GM20000 (cell line): ENCODE measurements around the gene CCL3.
"Not testable (repeated sequence)": the region's sequence is repeated elsewhere in the genome, so short reads cannot be mapped to it uniquely, and the experiment has no call there.

Source experiments
- DNase-seq: peaks from one replicate; pipeline ENCODE4 v3.0.0; 2012; ENCODE audit warnings: low spot score
- TF ChIP-seq, protein P1 (sequence below): IDR thresholded peaks from 2 replicates; pipeline ENCODE4 v1.5.1; 2012; ENCODE audit warnings: mild to moderate bottlenecking, control low read depth; ENCODE audit errors: extremely low read depth, missing control alignments

CCL3 gene

GRCh38 chr17:36095992-36096391 lies 6.0 kb upstream of the CCL3 start:
- TF ChIP-seq, protein P1, sequence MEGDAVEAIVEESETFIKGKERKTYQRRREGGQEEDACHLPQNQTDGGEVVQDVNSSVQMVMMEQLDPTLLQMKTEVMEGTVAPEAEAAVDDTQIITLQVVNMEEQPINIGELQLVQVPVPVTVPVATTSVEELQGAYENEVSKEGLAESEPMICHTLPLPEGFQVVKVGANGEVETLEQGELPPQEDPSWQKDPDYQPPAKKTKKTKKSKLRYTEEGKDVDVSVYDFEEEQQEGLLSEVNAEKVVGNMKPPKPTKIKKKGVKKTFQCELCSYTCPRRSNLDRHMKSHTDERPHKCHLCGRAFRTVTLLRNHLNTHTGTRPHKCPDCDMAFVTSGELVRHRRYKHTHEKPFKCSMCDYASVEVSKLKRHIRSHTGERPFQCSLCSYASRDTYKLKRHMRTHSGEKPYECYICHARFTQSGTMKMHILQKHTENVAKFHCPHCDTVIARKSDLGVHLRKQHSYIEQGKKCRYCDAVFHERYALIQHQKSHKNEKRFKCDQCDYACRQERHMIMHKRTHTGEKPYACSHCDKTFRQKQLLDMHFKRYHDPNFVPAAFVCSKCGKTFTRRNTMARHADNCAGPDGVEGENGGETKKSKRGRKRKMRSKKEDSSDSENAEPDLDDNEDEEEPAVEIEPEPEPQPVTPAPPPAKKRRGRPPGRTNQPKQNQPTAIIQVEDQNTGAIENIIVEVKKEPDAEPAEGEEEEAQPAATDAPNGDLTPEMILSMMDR, result no peak
- no peak for DNase-seq

DNA sequence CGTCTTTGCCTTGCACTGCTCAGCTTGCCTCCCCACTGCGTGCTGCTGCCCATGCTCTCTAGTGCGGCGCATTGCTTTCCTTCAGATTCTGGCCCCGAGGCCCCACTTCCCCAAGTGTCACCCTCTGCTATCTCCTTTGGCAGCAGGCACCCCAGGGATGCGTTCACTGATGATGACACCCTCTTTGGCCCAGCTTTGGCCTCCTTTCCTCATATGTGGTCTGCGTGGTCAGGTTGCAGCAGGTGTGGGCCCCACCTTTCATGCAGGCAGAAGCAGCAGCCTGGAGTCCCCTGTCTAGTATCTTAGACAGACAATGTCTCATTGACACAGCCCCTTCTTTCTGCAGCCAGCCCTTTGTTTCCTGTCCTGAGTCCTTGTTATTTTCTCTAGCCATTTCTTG lies 4.8 kb upstream of the CCL3 start:
- no peak for DNase-seq
- TF ChIP-seq, protein P1, result no peak

GRCh38 chr17:36094232-36094631 lies 4.3 kb upstream of the CCL3 start:
- TF ChIP-seq, protein P1, result no peak
- no peak for DNase-seq

DNA sequence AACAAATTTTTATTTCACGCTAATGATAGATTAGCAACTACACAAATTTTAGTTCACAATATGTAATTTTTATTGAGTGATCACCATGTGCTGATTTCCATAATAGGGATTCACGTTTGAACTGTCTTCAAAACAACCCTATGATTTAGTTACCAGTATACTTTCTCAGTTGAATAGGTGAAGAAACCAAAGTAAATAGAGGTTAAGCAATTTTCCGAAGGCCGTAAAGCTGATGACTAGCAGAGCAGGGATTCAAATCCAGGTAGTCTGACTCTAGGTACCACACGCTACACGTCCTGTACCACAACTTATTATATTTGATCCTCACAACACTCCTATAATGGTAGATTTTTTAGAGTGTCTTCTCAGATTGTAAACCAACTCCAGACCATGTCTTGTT lies 2.8 kb upstream of the CCL3 start:
- DNase-seq, result not testable (repeated sequence)

DNA sequence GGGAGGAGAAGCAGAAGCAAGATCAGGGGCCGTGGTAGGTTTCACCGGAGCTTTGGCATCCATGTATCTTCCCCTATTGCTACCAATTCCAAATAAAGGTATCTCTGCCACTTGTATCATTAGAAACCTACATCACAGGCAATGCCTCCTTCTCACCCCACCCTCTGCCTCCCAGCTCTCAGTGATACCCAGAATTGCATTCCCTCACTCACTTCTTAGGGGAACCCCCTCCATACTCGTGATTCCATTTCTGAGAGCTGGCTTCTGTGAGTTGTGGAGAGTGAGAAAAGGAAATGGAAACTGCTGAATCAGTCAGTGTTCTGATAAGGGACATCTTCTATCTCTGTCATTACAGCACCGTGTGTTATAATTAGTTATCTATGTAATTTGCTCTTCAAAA lies 2.3 kb upstream of the CCL3 start:
- TF ChIP-seq, protein P1, result no peak
- DNase-seq, result no peak

GRCh38 chr17:36089339-36089865 lies 541 bp downstream of the CCL3 start:
- no peak for DNase-seq
- TF ChIP-seq, protein P1, result no peak

DNA sequence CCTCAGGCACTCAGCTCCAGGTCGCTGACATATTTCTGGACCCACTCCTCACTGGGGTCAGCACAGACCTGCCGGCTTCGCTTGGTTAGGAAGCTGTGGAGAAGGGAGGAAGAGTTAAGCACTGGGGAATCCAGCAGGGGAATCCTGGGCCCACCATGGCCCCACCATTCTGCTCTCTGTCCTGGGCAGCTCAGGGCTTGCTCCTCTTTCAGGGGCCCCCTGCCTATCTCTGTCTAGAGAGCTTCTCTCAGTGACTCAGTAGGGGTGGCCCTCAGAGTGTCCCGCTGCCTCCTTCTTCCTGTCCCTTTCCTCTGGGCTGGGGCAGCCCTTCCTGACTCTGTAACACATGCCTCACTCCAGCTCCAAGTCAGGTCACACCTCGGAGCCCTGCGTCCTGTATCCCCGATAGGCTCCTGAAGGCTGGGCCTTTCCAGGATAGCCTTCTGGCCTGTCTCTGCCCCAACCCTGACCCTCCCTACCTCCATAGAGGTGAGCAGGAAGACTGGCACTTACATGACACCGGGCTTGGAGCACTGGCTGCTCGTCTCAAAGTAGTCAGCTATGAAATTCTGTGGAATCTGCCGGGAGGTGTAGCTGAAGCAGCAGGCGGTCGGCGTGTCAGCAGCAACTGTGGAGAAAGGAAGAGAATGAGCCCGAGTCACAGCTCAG lies 1.1 kb downstream of the CCL3 start:
- DNase-seq, result no peak
- TF ChIP-seq, protein P1, result no peak

GRCh38 chr17:36087897-36088572 lies 1.9 kb downstream of the CCL3 start:
- not testable (repeated sequence) for DNase-seq

GRCh38 chr17:36087471-36087870 lies 2.5 kb downstream of the CCL3 start:
- not testable (repeated sequence) for DNase-seq
